AG09319 (cell line): ENCODE results near the gene CERCAM.

ENCODE experiments used
- DNase-seq: peaks from one replicate; pipeline ENCODE4 v3.0.0-alpha.2; 2010; ENCODE audit warnings: low read depth; ENCODE audit errors: extremely low read depth
- TF ChIP-seq, protein P1 (sequence below): IDR thresholded peaks from 2 replicates; pipeline ENCODE4 v1.5.1; 2011; ENCODE audit warnings: low read depth, mild to moderate bottlenecking, inconsistent platforms, low read length, moderate library complexity

CERCAM gene

DNA sequence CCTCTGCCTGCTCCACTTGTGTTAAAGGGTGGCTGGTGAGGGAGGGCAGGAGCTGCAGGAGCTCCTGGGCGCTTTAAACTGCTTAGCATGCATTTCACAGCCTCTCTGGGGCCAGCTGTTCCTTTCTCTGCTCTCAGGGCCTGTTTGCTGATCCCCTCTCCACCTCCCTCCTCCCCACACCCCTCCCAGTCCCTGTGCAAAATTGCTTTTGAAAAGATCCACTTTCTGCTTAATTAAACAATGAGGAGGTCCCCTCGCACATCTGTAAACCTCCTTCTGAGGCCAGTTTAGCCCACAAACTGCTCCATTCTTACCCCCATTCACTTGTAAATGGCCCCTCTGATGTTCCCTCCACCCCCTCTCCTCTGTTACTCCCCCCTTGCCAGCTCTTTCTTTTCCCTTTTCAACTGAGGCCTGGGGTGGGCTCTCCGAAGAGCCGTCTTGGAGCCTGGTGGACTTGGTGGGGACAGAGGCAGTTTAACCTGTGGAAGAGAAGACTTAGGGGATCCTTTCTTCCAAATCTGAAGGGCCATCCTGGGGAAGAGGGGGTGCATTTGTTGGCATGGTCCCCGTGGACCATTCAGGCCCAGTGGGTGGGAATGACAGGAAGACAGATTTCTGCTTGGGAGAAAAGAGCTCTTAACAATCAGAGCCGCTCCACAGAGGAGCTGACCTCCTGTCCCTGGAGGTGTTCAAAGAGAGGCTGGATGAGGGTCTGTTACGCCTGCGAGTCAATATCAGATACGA is 37.5 kb upstream of the CERCAM start:
- DNase-seq, result no peak
- TF ChIP-seq, protein P1, sequence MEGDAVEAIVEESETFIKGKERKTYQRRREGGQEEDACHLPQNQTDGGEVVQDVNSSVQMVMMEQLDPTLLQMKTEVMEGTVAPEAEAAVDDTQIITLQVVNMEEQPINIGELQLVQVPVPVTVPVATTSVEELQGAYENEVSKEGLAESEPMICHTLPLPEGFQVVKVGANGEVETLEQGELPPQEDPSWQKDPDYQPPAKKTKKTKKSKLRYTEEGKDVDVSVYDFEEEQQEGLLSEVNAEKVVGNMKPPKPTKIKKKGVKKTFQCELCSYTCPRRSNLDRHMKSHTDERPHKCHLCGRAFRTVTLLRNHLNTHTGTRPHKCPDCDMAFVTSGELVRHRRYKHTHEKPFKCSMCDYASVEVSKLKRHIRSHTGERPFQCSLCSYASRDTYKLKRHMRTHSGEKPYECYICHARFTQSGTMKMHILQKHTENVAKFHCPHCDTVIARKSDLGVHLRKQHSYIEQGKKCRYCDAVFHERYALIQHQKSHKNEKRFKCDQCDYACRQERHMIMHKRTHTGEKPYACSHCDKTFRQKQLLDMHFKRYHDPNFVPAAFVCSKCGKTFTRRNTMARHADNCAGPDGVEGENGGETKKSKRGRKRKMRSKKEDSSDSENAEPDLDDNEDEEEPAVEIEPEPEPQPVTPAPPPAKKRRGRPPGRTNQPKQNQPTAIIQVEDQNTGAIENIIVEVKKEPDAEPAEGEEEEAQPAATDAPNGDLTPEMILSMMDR, result no peak

DNA sequence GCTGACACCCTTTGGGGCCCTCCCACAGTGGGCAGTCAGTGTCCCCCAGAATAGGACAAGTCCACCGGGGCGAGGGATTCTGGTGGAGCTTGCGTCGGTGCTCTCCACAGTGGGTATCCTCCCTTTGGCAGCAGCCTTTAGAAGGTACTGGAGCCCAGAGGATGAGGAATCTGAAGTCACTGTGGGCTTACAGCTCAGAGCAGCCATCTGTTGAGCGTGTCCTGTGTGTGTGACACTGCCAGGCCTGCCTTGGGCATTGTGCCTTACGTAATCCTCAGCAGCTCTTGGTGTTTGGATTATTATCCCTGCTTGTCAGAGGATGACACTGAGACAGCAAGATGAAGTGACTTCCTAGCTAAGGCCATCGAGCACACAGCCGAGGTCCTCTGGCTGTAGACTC is 36.9 kb upstream of the CERCAM start:
- TF ChIP-seq, protein P1, result no peak
- no peak for DNase-seq

- DNase-seq, result no peak
- TF ChIP-seq, protein P1, result no peak
These were observed 35.7 kb upstream of the CERCAM start for GRCh38 chr9:128384801-128385495.

DNA sequence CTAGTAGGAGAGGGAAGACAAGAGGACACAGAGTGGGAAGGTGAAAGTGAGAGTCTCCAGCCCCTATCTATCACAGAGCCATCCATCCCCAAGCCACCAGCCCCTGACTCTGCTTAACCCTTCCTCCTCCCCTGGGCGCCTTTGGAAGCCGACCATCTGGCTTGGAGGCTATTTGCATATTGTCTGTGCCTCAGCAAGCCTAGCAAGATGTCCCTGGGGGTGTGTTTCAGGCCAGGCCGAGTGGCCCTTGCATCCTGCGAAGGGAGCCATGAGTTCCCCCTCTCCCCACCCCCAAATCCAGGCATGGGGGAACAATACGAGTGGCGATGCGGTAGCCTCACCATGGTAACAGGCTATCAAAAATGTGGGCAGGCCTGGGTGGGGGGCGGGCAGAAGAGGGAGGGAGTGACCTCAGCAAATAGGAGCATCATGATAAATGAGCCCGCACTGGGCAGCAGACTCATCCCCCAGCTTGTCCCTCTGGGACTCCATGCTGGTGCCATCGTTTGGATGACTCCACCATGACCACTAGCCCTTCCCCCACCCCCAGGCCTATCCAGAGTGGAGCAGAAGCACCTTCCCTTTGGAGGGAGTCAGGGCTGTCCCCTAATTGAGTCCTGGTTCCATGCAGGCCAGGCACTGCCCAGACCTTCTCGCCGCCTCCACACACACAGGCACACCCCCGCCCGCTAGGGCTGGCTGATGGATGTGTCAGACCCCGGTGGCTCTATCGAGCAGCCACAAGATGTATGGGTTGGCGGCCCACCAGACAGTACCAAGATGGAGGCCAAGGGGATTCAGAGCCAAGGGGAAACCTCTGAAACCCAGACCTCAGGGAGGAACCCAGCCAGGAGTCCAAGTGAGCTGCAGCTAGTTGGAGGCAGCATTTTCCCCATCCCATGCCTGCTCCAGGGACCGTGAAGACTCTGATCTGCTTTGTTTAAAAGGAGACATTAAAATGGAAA is 34.9 kb upstream of the CERCAM start:
- TF ChIP-seq, protein P1, result no peak
- DNase-seq, result no peak

GRCh38 chr9:128388150-128388549 is 32.5 kb upstream of the CERCAM start:
- TF ChIP-seq, protein P1, result no peak
- no peak for DNase-seq

GRCh38 chr9:128389395-128390149 is 31.1 kb upstream of the CERCAM start:
- DNase-seq, result no peak

More at GRCh38 chr9:128389395-128390149, 31.1 kb upstream of the CERCAM start:
- TF ChIP-seq, protein P1, result no peak
